ENCODE results near the gene PRPF40B.

GRCh38 chr12:49588281-49588680, 35.1 kb upstream of the PRPF40B start:
- TF ChIP-seq CTCF (IDR thresholded peaks at IDR 0.05) (no peak), POLR2A (IDR thresholded peaks at IDR 0.05) (no peak)
